IMR-90 (cell line): ENCODE data around the gene RFX1. TPM values are rescaled to one million over a fixed set of nuclear protein-coding genes. Genes with fewer than 3 reads are reported as not detected.

Experiments
- ATAC-seq: fragments of 200-7000 bp; cut with Tn5 transposase; 2 replicates; pipeline ENCODE4 v1.9.1; 2020; ENCODE audit warnings: low read depth, mild to moderate bottlenecking, moderate library complexity
- BruUV-seq: library from RNA; stranded (reverse); fragments of 400-500 nt; replicated peaks from 2 replicates; lab custom pipeline; 2021; lab: Mats Ljungman, UMichigan
- CTCF ChIA-PET: fragments of 300-600 bp; formaldehyde crosslinking; extraction: SDS; loops from one replicate; lab custom pipeline; 2021; ENCODE audit warnings: antibody characterized with exemption; lab: Yijun Ruan, JAX
- POLR2A ChIA-PET: fragments of 300-600 bp; sonication (Branson Sonifier 250); formaldehyde crosslinking; loops from one replicate; lab custom pipeline; 2022; ENCODE audit warnings: antibody characterized with exemption; ENCODE audit not compliant: unreplicated experiment; lab: Charles Lee
- DNase-seq: peaks from one replicate; pipeline ENCODE4 v3.0.0; 2013
- H2AFZ ChIP-seq: replicated peaks from 2 replicates; pipeline ENCODE3; 2013; ENCODE audit warnings: low read length, mild to moderate bottlenecking; ENCODE audit not compliant: poor library complexity
- H2AK5ac ChIP-seq: 2 replicates; pipeline ENCODE4 v1.6.1; 2013; ENCODE audit warnings: low read depth, low read length, inconsistent platforms
- H2AK9ac ChIP-seq: replicated peaks from 2 replicates; pipeline ENCODE3; 2013; ENCODE audit warnings: mild to moderate bottlenecking, low read depth, low read length, moderate library complexity; ENCODE audit not compliant: poor library complexity
- H2BK120ac ChIP-seq: 2 replicates; pipeline ENCODE4 v1.6.1; 2013; ENCODE audit warnings: low read depth, low read length, inconsistent platforms
- H2BK15ac ChIP-seq: 3 replicates; pipeline ENCODE4 v1.6.1; 2013; ENCODE audit warnings: low read depth, low read length, inconsistent platforms
- H2BK20ac ChIP-seq: 2 replicates; pipeline ENCODE4 v1.6.1; 2013; ENCODE audit warnings: low read depth, mild to moderate bottlenecking, inconsistent platforms, low read length, moderate library complexity
- H2BK5ac ChIP-seq: 2 replicates; pipeline ENCODE4 v1.6.1; 2013; ENCODE audit warnings: mild to moderate bottlenecking, low read depth, low read length, inconsistent platforms; ENCODE audit not compliant: poor library complexity, severe bottlenecking
- H3K14ac ChIP-seq: replicated peaks from 2 replicates; pipeline ENCODE4 v1.6.1; 2013; ENCODE audit warnings: low read depth, low read length, inconsistent platforms
- H3K18ac ChIP-seq: 2 replicates; pipeline ENCODE4 v1.6.1; 2013; ENCODE audit warnings: low read depth, low read length, control low read depth
- H3K23ac ChIP-seq: 2 replicates; pipeline ENCODE4 v1.6.1; 2013; ENCODE audit warnings: low read depth, low read length, inconsistent platforms
- H3K27ac ChIP-seq: 2 replicates; pipeline ENCODE4 v1.5.1; 2013; ENCODE audit warnings: mild to moderate bottlenecking, control low read depth, low read length; ENCODE audit not compliant: insufficient read depth
- H3K27me3 ChIP-seq: 2 replicates; pipeline ENCODE4 v1.6.1; 2013; ENCODE audit warnings: low read length; ENCODE audit not compliant: control insufficient read depth, insufficient read depth
- H3K36me3 ChIP-seq: 2 replicates; pipeline ENCODE4 v1.6.1; 2013; ENCODE audit warnings: low read length, mixed read lengths; ENCODE audit not compliant: control insufficient read depth, insufficient read depth
- H3K4ac ChIP-seq: 2 replicates; pipeline ENCODE4 v1.6.1; 2013; ENCODE audit warnings: low read depth, low read length, inconsistent platforms
- H3K4me1 ChIP-seq: 2 replicates; pipeline ENCODE4 v1.6.1; 2013; ENCODE audit warnings: low read length, mixed read lengths; ENCODE audit not compliant: control insufficient read depth, insufficient read depth
- H3K4me2 ChIP-seq: 2 replicates; pipeline ENCODE4 v1.6.1; 2013; ENCODE audit warnings: low read depth, mild to moderate bottlenecking, control low read depth, low read length, moderate library complexity
- H3K4me3 ChIP-seq: 2 replicates; pipeline ENCODE4 v1.5.1; 2013; ENCODE audit warnings: low read depth, mild to moderate bottlenecking, control low read depth, low read length, moderate library complexity; ENCODE audit not compliant: insufficient read depth
- H3K56ac ChIP-seq: 2 replicates; pipeline ENCODE4 v1.6.1; 2013; ENCODE audit warnings: low read length, inconsistent platforms; ENCODE audit not compliant: insufficient read depth; ENCODE audit errors: extremely low read depth
- H3K79me1 ChIP-seq, 2 experiments: 2 replicates each; pipeline ENCODE4 v1.6.1; 2013; ENCODE audit warnings: low read length in 2 of 2, inconsistent platforms in 1 of 2, low read depth in 1 of 2
- H3K9ac ChIP-seq: 2 replicates; pipeline ENCODE4 v1.6.1; 2013; ENCODE audit warnings: low read depth, low read length, control low read depth
- H3K9me1 ChIP-seq: 2 replicates; pipeline ENCODE4 v1.6.1; 2013; ENCODE audit warnings: low read length, inconsistent platforms; ENCODE audit not compliant: insufficient read depth
- H3K9me3 ChIP-seq: 2 replicates; pipeline ENCODE4 v1.6.1; 2013; ENCODE audit warnings: low read length; ENCODE audit not compliant: control insufficient read depth, insufficient read depth
- H4K20me1 ChIP-seq: 2 replicates; pipeline ENCODE4 v1.6.1; 2013; ENCODE audit warnings: low read length, inconsistent platforms; ENCODE audit not compliant: insufficient read depth
- H4K5ac ChIP-seq: 2 replicates; pipeline ENCODE4 v1.6.1; 2013; ENCODE audit warnings: mild to moderate bottlenecking, low read depth, low read length, control low read depth
- H4K8ac ChIP-seq, 2 experiments: 2 replicates each; pipeline ENCODE4 v1.6.1; 2013; ENCODE audit warnings: low read depth in 2 of 2, low read length in 2 of 2, control low read depth in 1 of 2, inconsistent platforms in 1 of 2
- H4K91ac ChIP-seq: 2 replicates; pipeline ENCODE4 v1.6.1; 2013; ENCODE audit warnings: low read depth, low read length, inconsistent platforms; ENCODE audit not compliant: insufficient read depth
- BHLHE40 ChIP-seq: fragments of 150-350 bp; IDR thresholded peaks from 2 replicates; pipeline ENCODE4 v1.6.1; 2016; ENCODE audit warnings: mild to moderate bottlenecking, low read depth, low read length
- CEBPB ChIP-seq: IDR thresholded peaks from 2 replicates; pipeline ENCODE4 v1.6.1; 2012; ENCODE audit warnings: low read depth, low read length, improper control_type of control experiment
- FOS ChIP-seq: fragments of 150-350 bp; IDR thresholded peaks from 2 replicates; pipeline ENCODE4 v1.6.1; 2016; ENCODE audit warnings: low read depth, low read length
- MAFK ChIP-seq: IDR thresholded peaks from 2 replicates; pipeline ENCODE4 v1.6.1; 2012; ENCODE audit warnings: low read depth, low read length, improper control_type of control experiment
- MAZ ChIP-seq: IDR thresholded peaks from 2 replicates; pipeline ENCODE4 v1.6.1; 2012; ENCODE audit warnings: low read depth, mild to moderate bottlenecking, low read length, improper control_type of control experiment, moderate library complexity, borderline replicate concordance
- MXI1 ChIP-seq: IDR thresholded peaks from 2 replicates; pipeline ENCODE4 v1.6.1; 2012; ENCODE audit warnings: low read depth, mild to moderate bottlenecking, low read length, moderate library complexity, borderline replicate concordance
- POLR2A ChIP-seq: IDR thresholded peaks from 2 replicates; pipeline ENCODE4 v1.6.1; 2012; ENCODE audit warnings: mild to moderate bottlenecking, low read depth, low read length
- RAD21 ChIP-seq: IDR thresholded peaks from 2 replicates; pipeline ENCODE4 v1.6.1; 2012; ENCODE audit warnings: low read length, improper control_type of control experiment
- RCOR1 ChIP-seq: IDR thresholded peaks from 2 replicates; pipeline ENCODE4 v1.6.1; 2012; ENCODE audit warnings: mild to moderate bottlenecking, low read length, improper control_type of control experiment; ENCODE audit not compliant: insufficient replicate concordance
- RFX5 ChIP-seq: IDR thresholded peaks from 2 replicates; pipeline ENCODE4 v1.8.0; 2012; ENCODE audit warnings: low read depth, mild to moderate bottlenecking, low read length, moderate library complexity
- SMC3 ChIP-seq: fragments of 150-350 bp; IDR thresholded peaks from 2 replicates; pipeline ENCODE4 v1.6.1; 2016; ENCODE audit warnings: low read depth, mild to moderate bottlenecking, antibody characterized with exemption, low read length, moderate library complexity
- WGBS, 2 experiments: methylation state at CpG; one replicate each; pipeline versions ENCODE4 v1.1.5 to v1.1.7; 2013; ENCODE audit warnings: missing lambda C conversion rate in 2 of 2; ENCODE audit not compliant: insufficient read length in 1 of 2; ENCODE audit errors: extremely low coverage in 2 of 2; 5-methylcytosine and 5-hydroxymethylcytosine counted together
- dilution Hi-C: fragments of 300-500 bp; cut with HindIII; formaldehyde crosslinking; loops from one replicate; pipeline ENCODE4 v1.14.3; 2018; ENCODE audit warnings: low sequenced_read_pairs; ENCODE audit not compliant: unreplicated experiment
- in situ Hi-C: fragments of 300-500 bp; cut with MboI; formaldehyde crosslinking; loops from 3 replicates; pipeline ENCODE4 v1.14.3; 2019; ENCODE audit warnings: low sequenced_read_pairs, inconsistent platforms, mixed read lengths
- intact Hi-C: fragments of 100-400 bp; cut with micrococcal nuclease; formaldehyde crosslinking; loops from 2 replicates; pipeline ENCODE4 v1.10.0; 2022
- polyA plus RNA-seq, 3 experiments: library from polyadenylated mRNA; depleted of rRNA; stranded (reverse); fragments of >200 nt; gene quantifications; 2 replicates each; pipeline ENCODE4 v1.2.3, GENCODE V29; 2012; ENCODE audit warnings: low replicate concordance in 1 of 3
- total RNA-seq: library from RNA; depleted of rRNA; stranded (reverse); fragments of >200 nt; gene quantifications from 2 replicates; pipeline ENCODE4 v1.2.3, GENCODE V29; 2012

The RFX1 gene
- total and polyA plus RNA-seq, 2 of the 4 experiments (the other 2 are of a cell fraction): 0.36 to 3.1 TPM

DNA sequence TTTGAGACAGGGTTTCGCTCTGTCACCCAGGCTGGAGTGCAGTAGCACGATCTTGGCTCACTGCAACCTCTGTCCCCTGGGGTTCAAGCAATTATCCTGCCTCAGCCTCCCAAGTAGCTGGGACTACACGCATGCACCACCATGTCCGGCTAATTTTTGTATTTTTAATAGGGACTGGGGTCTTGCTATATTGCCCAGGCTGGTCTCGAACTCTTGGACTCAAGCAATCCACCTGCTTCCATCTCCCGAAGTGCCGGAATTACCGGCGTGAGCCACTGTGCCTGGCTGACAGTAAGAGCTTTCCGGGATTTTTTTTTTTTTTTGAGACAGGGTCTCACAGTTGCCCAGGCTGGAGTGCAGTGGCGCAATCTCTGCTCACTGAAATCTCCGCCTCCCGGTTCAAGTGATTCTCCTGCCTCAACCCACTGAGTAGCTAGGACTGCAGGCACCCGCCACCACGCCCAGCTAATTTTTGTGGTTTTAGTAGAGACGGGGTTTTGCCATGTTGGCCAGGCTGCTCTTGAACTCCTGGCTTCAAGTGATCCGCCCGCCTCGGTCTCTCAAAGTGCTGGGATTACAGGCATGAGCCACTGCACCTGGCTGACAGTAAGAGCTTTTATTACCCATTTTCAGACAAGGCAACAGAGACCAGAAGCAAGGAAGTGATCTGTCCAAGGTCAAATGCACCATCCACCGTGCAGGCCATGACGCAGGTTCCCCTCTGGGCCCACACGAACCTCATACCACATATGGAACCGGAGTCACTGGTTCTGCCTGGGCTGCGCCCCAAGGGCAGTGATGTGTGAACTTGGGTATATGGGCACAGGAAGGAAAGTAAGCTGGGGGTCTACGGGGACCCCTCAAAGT is 21.0 kb downstream of the RFX1 start:
- H2AK9ac ChIP-seq: peak overlapping the region; percentile 70
- no peak for DNase-seq
- in situ Hi-C loops: no loop called here
- no TSS peak for BruUV-seq
- no peak overlapping the region for H2BK15ac ChIP-seq
- H2AFZ ChIP-seq: no peak overlapping the region
- H3K56ac ChIP-seq: no peak overlapping the region
- no peak overlapping the region for H3K14ac ChIP-seq
- intact Hi-C loops: no loop called here
- no peak overlapping the region for H3K9ac ChIP-seq
- no peak overlapping the region for H2BK20ac ChIP-seq
- H2BK5ac ChIP-seq: no peak overlapping the region
- H2AK5ac ChIP-seq: no peak overlapping the region
- H3K36me3 ChIP-seq: peaks cover 11% of the 10 kb centered on the region; the same call in 1 of the 2 replicates
- H3K9me3 ChIP-seq: no peaks in the 10 kb centered on the region
- TF ChIP-seq MXI1 (no peak), BHLHE40 (no peak), SMC3 (no peak), MAFK (no peak), FOS (no peak), CEBPB (no peak), POLR2A (no peak), MAZ (no peak), RCOR1 (no peak), RAD21 (no peak), RFX5 (no peak)
- peaks cover 11% of the 10 kb centered on the region for H3K9me1 ChIP-seq
- H4K91ac ChIP-seq: no peak overlapping the region
- H4K8ac ChIP-seq: no peak overlapping the region
- H3K27me3 ChIP-seq: no peaks in the 10 kb centered on the region
- WGBS, 2 experiments: 92% methylated on average over 15 of the region's 25 CpGs; no CpG with 5 or more reads in 1 of the 2 experiments
- no peak overlapping the region for H2BK120ac ChIP-seq
- dilution Hi-C loops: no loop called here
- H3K4me1 ChIP-seq: peaks cover 10% of the 10 kb centered on the region
- no peak overlapping the region for H3K4ac ChIP-seq
- H3K4me2 ChIP-seq: no peak overlapping the region
- peaks cover 0 to 23% of the 10 kb centered on the region in 2 experiments; a peak in 1 of 4 replicates for H3K79me1 ChIP-seq
- POLR2A ChIA-PET: no interaction called here
- H3K4me3 ChIP-seq: no peak overlapping the region
- H4K20me1 ChIP-seq: no peaks in the 10 kb centered on the region
- H3K27ac ChIP-seq: no peak overlapping the region
- CTCF ChIA-PET: no interaction called here
- ATAC-seq: no peak
- H3K18ac ChIP-seq: no peak overlapping the region
- no peak overlapping the region for H4K5ac ChIP-seq
- H3K23ac ChIP-seq: no peak overlapping the region
